NCI-H2227 treated with DMSO at 0.1 percent for 48 hours (cell line): ENCODE results near the gene NUAK1.
A peak's percentile ranks its signal among the peaks of the same experiment; 100 is the strongest.

Source experiments
- DNase-seq: peaks from one replicate; lab custom pipeline; 2025; lab: John Stamatoyannopoulos, UW

Gene NUAK1

GRCh38 chr12:106130474-106131113, 8.2 kb downstream of the NUAK1 start:
- no peak for DNase-seq

- no peak for DNase-seq
Measured at GRCh38 chr12:106128585-106129328, 10.0 kb downstream of the NUAK1 start.

GRCh38 chr12:106127338-106128126, 11.2 kb downstream of the NUAK1 start:
- no peak for DNase-seq

GRCh38 chr12:106126441-106127337, 12.1 kb downstream of the NUAK1 start:
- DNase-seq, result no peak

DNA sequence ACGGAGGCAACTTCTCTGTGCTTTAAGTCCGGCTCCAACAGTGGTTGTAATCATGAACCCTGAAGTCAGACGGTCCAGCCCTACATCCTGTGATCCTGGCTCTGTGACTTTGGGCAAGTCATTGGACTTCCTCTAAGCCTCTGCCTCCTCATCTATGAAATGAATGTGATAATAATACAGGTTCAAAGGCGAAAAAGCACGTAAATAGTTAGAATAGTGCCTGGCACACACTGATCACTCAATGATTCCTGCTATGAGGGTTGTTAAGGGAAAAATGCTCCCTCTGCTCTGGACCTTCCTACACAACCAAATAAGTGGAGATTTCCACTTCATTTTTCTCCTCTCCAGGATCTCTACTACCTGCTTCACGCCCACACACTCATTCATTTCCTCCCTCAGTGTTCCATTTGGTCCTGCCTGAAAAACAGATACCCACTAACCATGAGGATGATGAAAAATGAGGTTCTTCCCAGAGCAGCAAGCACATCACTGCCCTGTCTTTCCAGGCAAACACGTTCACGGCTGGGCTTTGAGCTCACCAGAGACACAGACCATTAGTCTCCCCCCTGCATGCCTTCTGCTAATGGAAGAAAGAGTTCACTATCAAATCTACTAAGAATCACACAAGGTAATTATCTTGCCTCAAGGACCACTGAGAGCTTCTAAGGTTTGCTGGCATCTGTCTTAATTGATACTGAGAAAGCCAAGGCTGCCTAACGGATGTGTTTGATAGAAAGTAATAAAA, 13.2 kb downstream of the NUAK1 start:
- no peak for DNase-seq

- peak; percentile 42 for DNase-seq
Measured at GRCh38 chr12:106123551-106124081, 15.1 kb downstream of the NUAK1 start.

GRCh38 chr12:106123110-106123509, 15.6 kb downstream of the NUAK1 start:
- DNase-seq, result no peak

DNA sequence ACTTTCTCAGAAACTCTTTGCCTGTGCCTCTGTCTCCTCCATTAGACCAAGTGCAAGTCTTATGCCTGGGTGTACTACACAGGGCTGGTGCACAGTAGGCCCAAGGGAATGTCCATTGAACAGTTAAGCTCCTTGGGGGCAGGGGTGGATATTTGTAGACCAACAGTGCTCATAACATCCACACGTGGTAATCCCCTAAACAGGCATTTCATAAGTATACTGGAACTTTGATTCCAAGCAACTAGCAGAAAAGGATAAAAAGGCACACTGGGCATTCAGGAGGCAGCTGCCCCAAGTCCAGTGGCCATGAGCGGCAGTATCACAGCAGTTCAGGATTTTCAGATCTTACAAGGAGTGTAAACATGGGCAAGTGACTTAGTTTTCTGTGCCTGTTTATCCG, 16.8 kb downstream of the NUAK1 start:
- no peak for DNase-seq

- DNase-seq, result no peak
Measured at GRCh38 chr12:106120519-106121105, 18.1 kb downstream of the NUAK1 start.

DNA sequence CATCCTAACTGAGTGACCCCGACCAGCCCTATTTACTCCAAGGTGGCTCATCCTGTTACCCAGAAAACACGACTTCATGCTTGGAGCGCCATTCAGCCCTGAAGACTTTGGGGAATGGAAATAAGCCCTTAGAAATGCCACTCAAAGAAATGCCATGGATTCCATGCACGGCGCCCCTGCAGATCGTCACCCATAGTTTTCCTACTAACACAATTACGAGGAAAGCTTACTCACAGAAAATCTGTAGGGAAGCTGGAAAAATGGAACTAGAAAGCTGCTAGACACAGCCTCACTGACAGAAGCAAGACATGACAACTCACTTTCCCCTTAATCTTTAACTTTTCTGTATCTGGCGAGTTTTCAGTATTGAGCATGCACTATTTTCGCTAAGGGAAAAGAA, 19.5 kb downstream of the NUAK1 start:
- DNase-seq, result no peak

GRCh38 chr12:106118381-106119130, 20.2 kb downstream of the NUAK1 start:
- no peak for DNase-seq

DNA sequence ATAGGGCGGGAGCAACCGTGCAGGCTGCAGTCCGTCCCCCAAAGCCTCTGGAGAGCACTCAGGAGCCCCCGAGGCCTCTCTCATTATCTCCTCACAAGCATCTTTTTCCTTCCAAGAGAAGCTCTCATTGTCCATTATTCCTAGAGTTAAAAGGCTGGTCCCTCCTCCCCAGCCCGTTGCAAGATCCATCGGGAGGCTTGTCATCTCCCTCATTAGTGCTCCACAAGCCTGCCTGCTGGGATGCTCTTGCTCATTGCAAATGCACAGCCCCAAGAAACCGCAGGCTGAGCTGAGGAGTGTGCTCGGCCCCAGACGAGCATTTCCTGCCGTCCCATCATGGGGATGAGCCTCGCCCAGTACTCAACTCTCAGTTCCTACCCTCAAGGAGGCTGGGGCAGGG, 23.3 kb downstream of the NUAK1 start:
- DNase-seq, result peak; percentile 88

DNA sequence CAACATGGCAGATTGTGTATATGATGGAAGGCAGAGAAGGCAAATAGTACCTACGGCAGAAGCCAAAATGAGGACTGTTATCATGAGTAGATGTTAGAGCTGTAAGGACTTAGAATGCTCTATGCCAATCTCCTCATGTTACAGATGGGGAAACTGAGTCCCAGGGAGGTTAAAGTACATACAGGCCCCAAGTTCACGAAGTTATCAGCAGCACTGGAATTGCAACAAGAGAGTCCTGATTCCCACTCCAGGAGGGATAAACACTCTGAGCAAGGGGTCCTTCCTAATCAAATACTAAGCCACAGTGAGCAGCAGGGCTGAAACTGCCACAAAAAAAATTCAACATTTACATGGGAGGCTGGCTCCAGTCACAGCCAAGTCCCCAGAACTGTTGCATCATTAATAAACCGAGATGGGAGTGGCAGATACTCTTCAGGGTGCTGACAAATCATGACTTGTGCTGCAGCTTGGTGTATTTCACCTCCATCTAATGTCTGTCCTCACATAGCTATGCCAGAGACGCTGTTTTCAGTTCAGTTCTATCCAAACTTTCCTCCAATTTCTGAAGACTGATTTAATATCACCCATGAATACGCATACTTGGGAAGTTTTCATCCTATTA, 24.2 kb downstream of the NUAK1 start:
- no peak for DNase-seq

DNA sequence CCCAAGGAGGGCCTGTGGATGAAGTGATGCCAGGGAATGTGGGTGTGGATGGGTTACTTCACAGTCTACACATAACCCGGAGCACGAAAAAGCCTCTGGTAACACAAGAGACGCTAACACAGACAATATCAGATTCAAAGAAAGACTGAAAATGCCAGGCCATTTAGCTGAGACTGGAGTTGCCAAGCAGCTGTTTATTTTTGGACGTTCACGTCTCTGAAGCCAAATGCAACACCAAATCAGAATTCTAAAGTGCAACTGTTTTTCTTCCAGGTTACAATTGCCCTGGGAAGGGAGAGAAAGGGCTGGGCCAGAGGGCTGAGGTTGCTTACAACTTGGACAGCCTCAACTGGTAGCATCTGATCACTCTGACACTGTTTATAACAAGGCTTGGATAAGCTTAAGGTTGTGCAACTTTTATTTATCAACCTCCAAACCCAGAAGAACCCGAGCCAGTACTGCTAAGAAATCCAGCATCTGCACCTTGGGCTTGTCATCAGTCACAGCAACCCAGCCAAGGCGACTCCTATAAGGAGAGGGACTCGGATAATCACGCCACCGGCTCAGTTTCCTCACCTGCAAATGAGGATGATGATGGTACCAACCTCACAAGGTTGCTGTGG, 24.8 kb downstream of the NUAK1 start:
- DNase-seq, result no peak

GRCh38 chr12:106113446-106113823, 25.3 kb downstream of the NUAK1 start:
- no peak for DNase-seq

DNA sequence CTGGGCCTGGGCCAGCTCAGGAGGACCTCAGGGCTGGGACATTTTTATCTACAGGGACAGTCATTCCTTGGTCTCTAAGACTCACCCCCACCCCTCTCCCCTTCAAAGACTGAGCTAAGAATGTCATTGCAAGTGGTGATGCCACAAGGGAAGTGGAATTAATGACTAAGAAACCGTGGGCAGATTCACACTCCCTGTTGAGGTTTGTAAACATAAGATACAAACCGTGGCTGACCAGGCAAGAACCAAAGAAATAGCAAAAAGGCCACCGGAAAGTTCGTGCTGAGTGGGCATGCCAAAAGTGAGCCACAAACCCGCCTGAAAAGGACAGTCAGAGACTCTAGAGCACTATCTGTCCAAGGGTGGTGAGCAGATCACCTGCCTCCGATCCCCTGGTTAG, 25.7 kb downstream of the NUAK1 start:
- DNase-seq, result no peak

DNA sequence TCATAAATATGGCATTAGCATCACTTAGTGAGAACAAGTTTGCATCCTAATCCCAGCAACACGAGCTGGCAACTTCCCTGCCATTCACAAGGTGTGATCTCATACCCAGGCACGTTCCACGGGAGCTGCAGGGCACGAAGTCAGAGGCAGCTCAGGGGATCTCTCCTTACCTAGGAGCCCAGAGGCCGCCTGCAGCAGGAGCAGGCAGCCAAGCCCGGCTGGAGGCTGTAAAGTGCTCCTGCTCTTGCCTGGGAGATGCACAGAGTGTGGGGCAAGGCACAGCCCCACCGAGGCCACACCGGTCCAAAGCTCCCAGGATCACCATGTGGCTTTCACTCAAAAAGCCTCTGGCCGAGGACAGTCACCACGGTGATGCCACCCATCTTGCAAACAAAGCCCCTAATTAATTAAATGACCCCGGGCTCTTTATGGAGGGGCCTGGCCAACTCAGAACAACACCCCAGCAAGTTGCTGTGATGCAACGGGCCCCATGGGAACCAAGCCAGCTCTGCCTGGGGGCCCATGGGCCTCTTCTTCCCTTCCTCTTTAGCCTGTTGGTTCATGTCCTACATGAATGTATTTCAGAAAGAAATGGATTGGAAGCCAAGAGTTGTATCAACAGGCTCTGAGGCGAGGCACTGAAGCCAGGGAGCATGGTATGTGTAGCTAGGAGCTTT, 26.5 kb downstream of the NUAK1 start:
- no peak for DNase-seq

DNA sequence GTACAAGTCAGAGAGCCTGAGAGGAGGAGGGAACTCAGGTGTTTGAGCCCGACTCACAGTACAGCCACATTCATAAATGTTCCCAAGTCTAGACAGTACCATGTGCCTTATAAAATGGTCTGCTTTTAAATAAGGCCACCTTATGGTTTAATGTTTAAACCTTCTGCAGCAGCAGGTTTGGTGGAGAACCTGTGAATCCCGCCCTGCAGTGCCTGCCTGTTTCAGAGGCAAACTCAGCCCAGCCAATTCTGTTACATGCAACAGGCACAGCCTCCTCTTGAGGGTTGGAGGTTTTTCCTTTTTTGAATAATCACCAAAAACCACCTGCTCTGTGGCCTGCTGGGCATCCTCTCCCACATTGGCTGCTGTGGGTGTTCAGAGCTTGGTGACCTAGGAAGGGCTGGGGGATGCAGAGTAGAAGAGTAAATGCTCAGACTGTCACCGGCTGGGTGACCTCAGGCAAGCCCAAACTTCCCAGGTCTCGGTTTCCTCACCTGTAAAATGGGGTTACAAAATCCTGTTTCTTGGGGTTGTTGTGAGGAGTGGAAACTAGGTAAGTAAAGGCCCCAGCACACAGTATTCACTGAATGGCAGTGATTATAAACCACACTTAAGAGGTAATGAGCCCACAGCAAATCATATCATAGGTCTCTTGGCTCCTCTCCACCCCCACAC, 28.0 kb downstream of the NUAK1 start:
- no peak for DNase-seq
